Measurements from ENCODE around the gene DBF4B. TPM values are rescaled to one million over a fixed set of nuclear protein-coding genes. Genes with fewer than 3 reads are reported as not detected.
A peak's percentile ranks its signal among the peaks of the same experiment; 100 is the strongest.

Gene DBF4B
- 10 to 100 TPM; 15.2 to 16.1 TPM for total RNA-seq
- 0.75 TPM for polyA plus RNA-seq

- no peak within 1 kb of the TSS for H3K27ac Mint-ChIP-seq
Observed at GRCh38 chr17:44708401-44709263, at the start of gene DBF4B. TSS of gene DBF4B (plus strand) at chr17:44708665. CDS start at chr17:44708821, 156 bp downstream.

GRCh38 chr17:44661835-44662234 is 46.6 kb upstream of the DBF4B start:
- ChIA-PET POLR2A (no interaction called here), CTCF (interaction anchor here (0.8 kb wide), 1 partner anchor 128 kb away, joined by 3 read pairs; no protein-coding TSS in a partner anchor)
- DNase-seq, result no peak
- Mint-ChIP-seq H3K27me3 (peaks cover 8 to 22% of the 10 kb centered on the region in 2 donors), H3K36me3 (no peaks in the 10 kb centered on the region), H3K9me3 (peaks cover 0 to 3% (median 2%) of the 10 kb centered on the region in 5 donors), H3K4me3 (no peak overlapping the region), H3K4me1 (peaks cover 3 to 4% (median 3%) of the 10 kb centered on the region in 3 donors), H3K27ac (no peak overlapping the region)
- H3K36me3 ChIP-seq (ENCODE audit: insufficient read depth, low read length), result no peaks in the 10 kb centered on the region
- no peak overlapping the region for H3K4me3 ChIP-seq (ENCODE audit: low read length)
- H3K4me1 ChIP-seq (ENCODE audit: insufficient read depth, low read length), result no peaks in the 10 kb centered on the region
- no peaks in the 10 kb centered on the region for H3K27me3 ChIP-seq (ENCODE audit: insufficient read depth, low read length, poor library complexity, severe bottlenecking)
- no peaks in the 10 kb centered on the region for H3K9me3 ChIP-seq (ENCODE audit: low read length)
- no peak overlapping the region for H3K27ac ChIP-seq (ENCODE audit: low read depth, low read length)

More at GRCh38 chr17:44708401-44709263, at the start of gene DBF4B:
- peak; percentile 71 to 88 (median 84) for DNase-seq
- no peaks in the 10 kb centered on the region for H3K9me3 ChIP-seq (ENCODE audit: low read length)
- Mint-ChIP-seq H3K9me3 (no peaks in the 10 kb centered on the region), H3K27me3 (peaks cover under 1 to 17% of the 10 kb centered on the region in 2 donors), H3K4me1 (peaks cover 0 to 3% (median 0%) of the 10 kb centered on the region in 3 donors), H3K4me3 (peak within 1 kb of the TSS in 1 of 7 donors; percentile 73), H3K36me3 (peaks cover 0 to 1% (median 0%) of the 10 kb centered on the region in 3 donors)
- H3K36me3 ChIP-seq (ENCODE audit: insufficient read depth, low read length), result no peaks in the 10 kb centered on the region
- H3K4me3 ChIP-seq (ENCODE audit: low read length), result peak within 1 kb of the TSS; percentile 93
- H3K4me1 ChIP-seq (ENCODE audit: insufficient read depth, low read length), result peaks cover 18% of the 10 kb centered on the region
- ChIA-PET POLR2A (interaction anchor here (1.1 to 1.3 kb wide), 2 partner anchors 19 to 67 kb away, joined by 3 to 4 read pairs; partner anchors contain the start of gene CCDC43), CTCF (interaction anchor here (1.5 to 2.0 kb wide), 2 partner anchors 17 to 19 kb away, joined by 4 to 7 read pairs; partner anchors contain the start of gene CCDC43)
- H3K27ac ChIP-seq (ENCODE audit: low read depth, low read length), result peak within 1 kb of the TSS; percentile 45
- H3K27me3 ChIP-seq (ENCODE audit: insufficient read depth, low read length, poor library complexity, severe bottlenecking), result no peaks in the 10 kb centered on the region

- CTCF ChIA-PET, result no interaction called here
- no peak overlapping the region for H3K27ac Mint-ChIP-seq
Observed at GRCh38 chr17:44663095-44663494, 45.4 kb upstream of the DBF4B start.

GRCh38 chr17:44664867-44665266 is 43.6 kb upstream of the DBF4B start:
- Mint-ChIP-seq H3K4me3 (no peak overlapping the region), H3K4me1 (no peaks in the 10 kb centered on the region), H3K9me3 (no peaks in the 10 kb centered on the region), H3K27me3 (peaks cover 0 to 14% of the 10 kb centered on the region in 2 donors), H3K36me3 (no peaks in the 10 kb centered on the region), H3K27ac (no peak overlapping the region)
- no peaks in the 10 kb centered on the region for H3K4me1 ChIP-seq (ENCODE audit: insufficient read depth, low read length)
- H3K27ac ChIP-seq (ENCODE audit: low read depth, low read length), result no peak overlapping the region
- POLR2A ChIA-PET, result interaction anchor here (0.5 kb wide), 1 partner anchor 814 kb away, joined by 3 read pairs; no protein-coding TSS in a partner anchor
- no peaks in the 10 kb centered on the region for H3K36me3 ChIP-seq (ENCODE audit: insufficient read depth, low read length)
- H3K9me3 ChIP-seq (ENCODE audit: low read length), result no peaks in the 10 kb centered on the region
- no peak overlapping the region for H3K4me3 ChIP-seq (ENCODE audit: low read length)
- CTCF ChIA-PET, result no interaction called here
- H3K27me3 ChIP-seq (ENCODE audit: insufficient read depth, low read length, poor library complexity, severe bottlenecking), result no peaks in the 10 kb centered on the region
- DNase-seq, result no peak

More at GRCh38 chr17:44663095-44663494, 45.4 kb upstream of the DBF4B start:
- Histone ChIP-seq H3K27ac (ENCODE audit: low read depth, low read length) (no peak overlapping the region), H3K4me1 (ENCODE audit: insufficient read depth, low read length) (no peaks in the 10 kb centered on the region), H3K36me3 (ENCODE audit: insufficient read depth, low read length) (no peaks in the 10 kb centered on the region), H3K27me3 (ENCODE audit: insufficient read depth, low read length, poor library complexity, severe bottlenecking) (no peaks in the 10 kb centered on the region), H3K9me3 (ENCODE audit: low read length) (no peaks in the 10 kb centered on the region), H3K4me3 (ENCODE audit: low read length) (no peak overlapping the region)
- Mint-ChIP-seq H3K4me3 (no peak overlapping the region), H3K9me3 (no peaks in the 10 kb centered on the region), H3K36me3 (no peaks in the 10 kb centered on the region), H3K27me3 (peaks cover 1 to 18% of the 10 kb centered on the region in 2 donors), H3K4me1 (no peaks in the 10 kb centered on the region)
- DNase-seq, result no peak
- POLR2A ChIA-PET, result no interaction called here

GRCh38 chr17:44666006-44666405 is 42.5 kb upstream of the DBF4B start:
- Mint-ChIP-seq H3K27me3 (peaks cover 0 to 12% of the 10 kb centered on the region in 2 donors), H3K4me3 (no peak overlapping the region), H3K27ac (no peak overlapping the region), H3K4me1 (no peaks in the 10 kb centered on the region), H3K36me3 (no peaks in the 10 kb centered on the region), H3K9me3 (no peaks in the 10 kb centered on the region)
- Histone ChIP-seq H3K4me3 (ENCODE audit: low read length) (no peak overlapping the region), H3K36me3 (ENCODE audit: insufficient read depth, low read length) (no peaks in the 10 kb centered on the region), H3K4me1 (ENCODE audit: insufficient read depth, low read length) (no peaks in the 10 kb centered on the region), H3K9me3 (ENCODE audit: low read length) (no peaks in the 10 kb centered on the region), H3K27ac (ENCODE audit: low read depth, low read length) (no peak overlapping the region), H3K27me3 (ENCODE audit: insufficient read depth, low read length, poor library complexity, severe bottlenecking) (no peaks in the 10 kb centered on the region)
- ChIA-PET CTCF (no interaction called here), POLR2A (no interaction called here)
- no peak for DNase-seq

- no peaks in the 10 kb centered on the region for H3K9me3 ChIP-seq (ENCODE audit: low read length)
- no peak overlapping the region for H3K4me3 ChIP-seq (ENCODE audit: low read length)
- H3K27ac ChIP-seq (ENCODE audit: low read depth, low read length), result no peak overlapping the region
- ChIA-PET POLR2A (no interaction called here), CTCF (interaction anchor here (1.3 to 2.7 kb wide), 2 partner anchors 9 to 139 kb away, joined by 4 to 6 read pairs; no protein-coding TSS in a partner anchor)
- no peaks in the 10 kb centered on the region for H3K9me3 Mint-ChIP-seq
- no peaks in the 10 kb centered on the region for H3K36me3 ChIP-seq (ENCODE audit: insufficient read depth, low read length)
- H3K27ac Mint-ChIP-seq, result no peak overlapping the region
- H3K4me1 Mint-ChIP-seq, result no peaks in the 10 kb centered on the region
- H3K36me3 Mint-ChIP-seq, result peaks cover 0 to 11% (median 0%) of the 10 kb centered on the region in 3 donors
- no peaks in the 10 kb centered on the region for H3K27me3 ChIP-seq (ENCODE audit: insufficient read depth, low read length, poor library complexity, severe bottlenecking)
- no peak overlapping the region for H3K4me3 Mint-ChIP-seq
- no peaks in the 10 kb centered on the region for H3K27me3 Mint-ChIP-seq
- DNase-seq, result no peak
- H3K4me1 ChIP-seq (ENCODE audit: insufficient read depth, low read length), result no peaks in the 10 kb centered on the region
Observed at GRCh38 chr17:44672479-44673093, 35.9 kb upstream of the DBF4B start.

GRCh38 chr17:44673893-44674292 is 34.6 kb upstream of the DBF4B start:
- Mint-ChIP-seq H3K9me3 (no peaks in the 10 kb centered on the region), H3K36me3 (peaks cover 0 to 24% (median 8%) of the 10 kb centered on the region in 3 donors), H3K4me1 (no peaks in the 10 kb centered on the region), H3K27me3 (no peaks in the 10 kb centered on the region), H3K27ac (no peak overlapping the region), H3K4me3 (no peak overlapping the region)
- ChIA-PET POLR2A (no interaction called here), CTCF (no interaction called here)
- H3K9me3 ChIP-seq (ENCODE audit: low read length), result no peaks in the 10 kb centered on the region
- H3K4me3 ChIP-seq (ENCODE audit: low read length), result no peak overlapping the region
- H3K36me3 ChIP-seq (ENCODE audit: insufficient read depth, low read length), result no peaks in the 10 kb centered on the region
- no peak for DNase-seq
- no peaks in the 10 kb centered on the region for H3K4me1 ChIP-seq (ENCODE audit: insufficient read depth, low read length)
- H3K27me3 ChIP-seq (ENCODE audit: insufficient read depth, low read length, poor library complexity, severe bottlenecking), result no peaks in the 10 kb centered on the region
- no peak overlapping the region for H3K27ac ChIP-seq (ENCODE audit: low read depth, low read length)

GRCh38 chr17:44677136-44677535 is 31.3 kb upstream of the DBF4B start:
- H3K27me3 ChIP-seq (ENCODE audit: insufficient read depth, low read length, poor library complexity, severe bottlenecking), result no peaks in the 10 kb centered on the region
- CTCF ChIA-PET, result no interaction called here

More at GRCh38 chr17:44677136-44677535, 31.3 kb upstream of the DBF4B start:
- Mint-ChIP-seq H3K27me3 (no peaks in the 10 kb centered on the region), H3K27ac (no peak overlapping the region), H3K4me3 (no peak overlapping the region), H3K36me3 (peaks cover 0 to 52% (median 17%) of the 10 kb centered on the region in 3 donors), H3K4me1 (no peaks in the 10 kb centered on the region), H3K9me3 (no peaks in the 10 kb centered on the region)
- peaks cover 8% of the 10 kb centered on the region for H3K36me3 ChIP-seq (ENCODE audit: insufficient read depth, low read length)
- POLR2A ChIA-PET, result no interaction called here
- no peaks in the 10 kb centered on the region for H3K9me3 ChIP-seq (ENCODE audit: low read length)
- H3K4me1 ChIP-seq (ENCODE audit: insufficient read depth, low read length), result no peaks in the 10 kb centered on the region
- H3K4me3 ChIP-seq (ENCODE audit: low read length), result no peak overlapping the region
- no peak for DNase-seq
- H3K27ac ChIP-seq (ENCODE audit: low read depth, low read length), result no peak overlapping the region

Data from CD8-positive, alpha-beta memory T cell (primary cell).